Nephron progenitor cell (in vitro differentiated cells): ENCODE measurements around the gene THY1.

Experiments
- DNase-seq: peaks from one replicate; pipeline ENCODE4 v3.0.0; 2021
- H3K27ac Mint-ChIP-seq: 2 replicates; pipeline ENCODE4 v1.8.0; 2021; ENCODE audit warnings: mild to moderate bottlenecking, moderate library complexity, mixed read lengths
- H3K27me3 Mint-ChIP-seq: 2 replicates; pipeline ENCODE4 v1.8.0; 2021; ENCODE audit warnings: mild to moderate bottlenecking, low read depth, mixed read lengths; ENCODE audit not compliant: poor library complexity
- H3K36me3 Mint-ChIP-seq: 2 replicates; pipeline ENCODE4 v1.8.0; 2021; ENCODE audit warnings: low read depth, mixed read lengths
- H3K4me1 Mint-ChIP-seq: 2 replicates; pipeline ENCODE4 v1.8.0; 2021; ENCODE audit warnings: mixed read lengths
- H3K4me3 Mint-ChIP-seq: 2 replicates; pipeline ENCODE4 v1.8.0; 2021; ENCODE audit warnings: mild to moderate bottlenecking, moderate library complexity, mixed read lengths
- H3K9me3 Mint-ChIP-seq: 2 replicates; pipeline ENCODE4 v1.8.0; 2021; ENCODE audit warnings: mild to moderate bottlenecking, moderate library complexity, mixed read lengths
- CTCF ChIP-seq: fragments of 200-600 bp; sonication (generic); IDR thresholded peaks from 2 replicates; pipeline ENCODE4 v1.5.0; 2021; ENCODE audit warnings: antibody characterized with exemption

Gene THY1

GRCh38 chr11:119422809-119423508 lies at the start of gene THY1:
THY1 (minus strand) TSS chr11:119423172; CDS start chr11:119420905, 2,267 bp downstream.
- peaks cover 47% of the 10 kb centered on the region for H3K4me1 Mint-ChIP-seq
- DNase-seq: peak; percentile 66
- H3K4me3 Mint-ChIP-seq: peak within 1 kb of the TSS; percentile 85
- TF ChIP-seq CTCF: no peak
- H3K9me3 Mint-ChIP-seq: peaks cover under 1% of the 10 kb centered on the region
- no peak within 1 kb of the TSS for H3K27ac Mint-ChIP-seq
- peaks cover 14% of the 10 kb centered on the region for H3K36me3 Mint-ChIP-seq
- peaks cover 41% of the 10 kb centered on the region for H3K27me3 Mint-ChIP-seq

- no peak for DNase-seq
- Mint-ChIP-seq H3K36me3 (no peaks in the 10 kb centered on the region), H3K4me3 (no peak overlapping the region), H3K27ac (no peak overlapping the region), H3K27me3 (peaks cover 28% of the 10 kb centered on the region), H3K9me3 (peaks cover 10% of the 10 kb centered on the region), H3K4me1 (peaks cover 14% of the 10 kb centered on the region)
- TF ChIP-seq CTCF: no peak
Measured at GRCh38 chr11:119472186-119472855, 49.3 kb upstream of the THY1 start.

GRCh38 chr11:119471329-119471728 lies 48.4 kb upstream of the THY1 start:
- H3K27ac Mint-ChIP-seq: no peak overlapping the region
- H3K36me3 Mint-ChIP-seq: no peaks in the 10 kb centered on the region
- TF ChIP-seq CTCF: no peak
- H3K4me3 Mint-ChIP-seq: no peak overlapping the region
- peaks cover 20% of the 10 kb centered on the region for H3K9me3 Mint-ChIP-seq
- peaks cover 19% of the 10 kb centered on the region for H3K27me3 Mint-ChIP-seq
- DNase-seq: no peak
- peaks cover 14% of the 10 kb centered on the region for H3K4me1 Mint-ChIP-seq

- Mint-ChIP-seq H3K9me3 (peaks cover 26% of the 10 kb centered on the region), H3K36me3 (no peaks in the 10 kb centered on the region), H3K27me3 (peaks cover 13% of the 10 kb centered on the region), H3K4me3 (no peak overlapping the region), H3K27ac (no peak overlapping the region), H3K4me1 (peaks cover 14% of the 10 kb centered on the region)
- TF ChIP-seq CTCF: no peak
- DNase-seq: no peak
Measured at GRCh38 chr11:119470317-119471291, 47.6 kb upstream of the THY1 start.

GRCh38 chr11:119469506-119469905 lies 46.5 kb upstream of the THY1 start:
- no peak overlapping the region for H3K4me3 Mint-ChIP-seq
- DNase-seq: no peak
- H3K4me1 Mint-ChIP-seq: peaks cover 8% of the 10 kb centered on the region
- H3K27me3 Mint-ChIP-seq: peaks cover 9% of the 10 kb centered on the region
- peaks cover 37% of the 10 kb centered on the region for H3K9me3 Mint-ChIP-seq
- H3K27ac Mint-ChIP-seq: no peak overlapping the region
- no peaks in the 10 kb centered on the region for H3K36me3 Mint-ChIP-seq
- TF ChIP-seq CTCF: no peak
